Muscle of leg (tissue), 11 donors: ENCODE measurements around the gene KIAA1958. TPM values are rescaled to one million over a fixed set of nuclear protein-coding genes. Genes with fewer than 3 reads are reported as not detected.

Experiments used
- DNase-seq: peaks from one replicate; pipeline ENCODE4 v3.0.0; 2013
- H3K27ac ChIP-seq: one replicate; pipeline ENCODE4 v1.5.1; 2013; ENCODE audit warnings: mild to moderate bottlenecking, low read length, control low read depth
- H3K27me3 ChIP-seq: one replicate; pipeline ENCODE4 v1.6.1; 2013; ENCODE audit warnings: low read length; ENCODE audit not compliant: control insufficient read depth, insufficient read depth
- H3K36me3 ChIP-seq: one replicate; pipeline ENCODE4 v1.6.1; 2013; ENCODE audit warnings: low read length; ENCODE audit not compliant: control insufficient read depth, insufficient read depth
- H3K4me1 ChIP-seq: one replicate; pipeline ENCODE4 v1.6.1; 2013; ENCODE audit warnings: low read length; ENCODE audit not compliant: control insufficient read depth, insufficient read depth
- H3K4me3 ChIP-seq: one replicate; pipeline ENCODE4 v1.5.1; 2013; ENCODE audit warnings: low read length, control low read depth
- H3K9me3 ChIP-seq: replicated peaks from 2 replicates; pipeline ENCODE4 v1.6.1; 2013; ENCODE audit warnings: low read depth, low read length; ENCODE audit not compliant: control insufficient read depth
- WGBS: methylation state at CpG from one replicate; pipeline ENCODE4 v1.1.5; 2013; ENCODE audit warnings: missing lambda C conversion rate; ENCODE audit not compliant: insufficient coverage; 5-methylcytosine and 5-hydroxymethylcytosine counted together
- polyA plus RNA-seq, 8 donors: library from polyadenylated mRNA; unstranded; fragments of 120-200 nt; gene quantifications; one replicate each; pipeline versions ENCODE4 v1.2.1 to v1.2.3, GENCODE V29; 2013; ENCODE audit warnings: inconsistent platforms in 1 of 8, low replicate concordance in 1 of 8; ENCODE audit not compliant: insufficient read length in 8 of 8, insufficient read depth in 1 of 8
- total RNA-seq: library from RNA; stranded (reverse); fragments of 120-200 nt; gene quantifications from one replicate; pipeline ENCODE4 v1.2.4, GENCODE V29; 2013

Gene KIAA1958
- total and polyA plus RNA-seq, 9 donors: 2.1 to 4.9 (median 3.3) TPM

DNA sequence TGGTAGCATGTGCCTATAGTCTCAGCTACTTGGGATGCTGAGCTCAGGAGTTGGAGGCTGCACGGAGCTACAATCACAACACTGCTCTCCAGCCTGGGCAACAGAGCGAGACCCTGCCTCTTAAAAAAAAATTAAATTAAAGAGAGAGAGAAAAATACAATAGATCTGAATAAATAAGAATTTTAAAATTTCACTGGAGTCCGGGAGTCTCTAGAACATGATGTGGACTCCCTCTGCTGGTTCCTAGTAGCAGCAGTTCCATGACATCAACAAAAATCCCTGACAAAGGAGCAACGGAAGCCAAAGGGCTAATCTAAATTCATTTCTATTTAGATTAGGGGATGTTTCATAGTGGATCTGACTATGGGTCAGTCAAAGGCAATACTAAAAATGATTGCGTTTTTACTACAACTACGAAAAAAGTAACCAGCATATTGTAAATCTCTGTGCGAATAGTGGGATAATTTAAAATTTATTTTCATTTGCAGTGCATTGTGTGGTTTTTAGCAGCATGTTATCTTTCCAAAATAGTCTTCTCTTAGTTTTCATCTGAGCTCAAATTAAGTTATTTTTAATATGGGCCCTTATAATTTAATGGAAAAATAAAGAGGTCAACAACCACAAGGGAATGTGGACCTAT lies 224.5 kb downstream of the KIAA1958 start:
- Histone ChIP-seq H3K27me3 (no peaks in the 10 kb centered on the region), H3K9me3 (peaks cover 5% of the 10 kb centered on the region), H3K36me3 (peaks cover 5% of the 10 kb centered on the region), H3K4me1 (no peaks in the 10 kb centered on the region), H3K4me3 (no peak overlapping the region), H3K27ac (no peak overlapping the region)
- DNase-seq: peak; percentile 57
- no CpG with 5 or more reads among the region's 7 CpGs for WGBS

- DNase-seq: no peak
- no peak overlapping the region for H3K4me3 ChIP-seq
- H3K4me1 ChIP-seq: peaks cover 4% of the 10 kb centered on the region
- H3K27me3 ChIP-seq: no peaks in the 10 kb centered on the region
- peaks cover 5% of the 10 kb centered on the region for H3K9me3 ChIP-seq
- WGBS: no CpG with 5 or more reads among the region's 3 CpGs
- no peak overlapping the region for H3K27ac ChIP-seq
- peaks cover 5% of the 10 kb centered on the region for H3K36me3 ChIP-seq
Measured at GRCh38 chr9:112712678-112713077, 226.1 kb downstream of the KIAA1958 start.

DNA sequence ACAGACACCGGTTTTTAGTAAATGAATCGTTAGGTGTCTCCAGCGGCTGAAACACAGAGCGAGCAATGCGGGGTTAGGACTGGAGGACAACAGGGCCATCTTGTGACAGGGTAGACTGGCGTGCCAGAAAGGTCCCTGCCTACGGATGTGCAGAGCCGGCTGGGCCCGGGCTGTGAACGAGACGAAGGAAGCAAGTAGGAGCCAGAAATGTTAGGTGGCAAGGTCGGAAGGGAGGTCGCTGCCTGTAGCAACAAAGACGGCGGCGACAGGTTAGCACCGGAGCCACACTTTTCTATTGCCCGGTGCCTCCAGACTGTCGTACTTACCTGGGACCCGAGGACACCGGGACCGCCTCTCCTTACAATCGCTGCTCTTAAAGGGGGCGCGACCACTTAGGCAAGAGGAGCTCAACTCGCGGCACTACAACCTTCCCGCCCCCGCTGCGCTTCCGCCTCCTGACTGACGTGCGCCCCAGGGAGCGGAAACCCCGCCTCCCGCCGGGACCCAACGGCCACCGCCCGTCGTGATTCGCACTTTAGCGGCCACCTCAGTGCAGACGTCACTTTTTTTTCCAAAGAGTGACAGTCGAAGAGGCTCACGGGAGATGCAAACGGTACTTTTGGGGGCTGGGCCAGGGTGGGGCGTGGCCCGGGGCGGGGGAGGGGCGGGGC lies 231.2 kb downstream of the KIAA1958 start, which contains the start of gene INIP:
Gene INIP, minus strand, starts transcription at position 457 of the 671 bp plus-strand sequence. CDS start 1,632 bp downstream, outside the sequence.
- Histone ChIP-seq H3K36me3 (peaks cover 2% of the 10 kb centered on the region), H3K4me1 (peaks cover 7% of the 10 kb centered on the region), H3K4me3 (peak within 1 kb of the TSS; percentile 83), H3K27ac (peak within 1 kb of the TSS; percentile 94), H3K9me3 (peaks cover 5% of the 10 kb centered on the region), H3K27me3 (no peaks in the 10 kb centered on the region)
- under 1% methylated on average over 47 of the region's 51 CpGs for WGBS
- DNase-seq: peak; percentile 99

Other genes starting within 250 kb of the KIAA1958 start
- 11.3 TPM for gene PTBP3, start 153.2 kb upstream of the KIAA1958 start, total RNA-seq
- gene PTBP3, start 153.2 kb upstream of the KIAA1958 start, polyA plus RNA-seq: 10 to 100 TPM; 12.3 to 21.9 (median 15.1) TPM
- 61.4 TPM for gene HSDL2, start 106.7 kb upstream of the KIAA1958 start, total RNA-seq
- gene HSDL2, start 106.7 kb upstream of the KIAA1958 start, polyA plus RNA-seq: 10 to 100 TPM; 53.3 to 78.1 (median 68.2) TPM
- gene INIP, start 231.3 kb downstream of the KIAA1958 start, total RNA-seq: 15.2 TPM
- 10 to 100 TPM; 13.2 to 17.6 (median 14.9) TPM for gene INIP, start 231.3 kb downstream of the KIAA1958 start, polyA plus RNA-seq